Liver (tissue), 9 donors: ENCODE results near the gene EVC. TPM values are rescaled to one million over a fixed set of nuclear protein-coding genes. Genes with fewer than 3 reads are reported as not detected.

Experiments
- DNase-seq: peaks from one replicate; pipeline ENCODE4 v3.0.0-alpha.2; 2017; ENCODE audit warnings: low spot score
- H3K27ac ChIP-seq, 2 donors: one replicate each; pipeline ENCODE4 v1.7.0; 2013; ENCODE audit warnings: inconsistent platforms in 2 of 2, low read length in 2 of 2, control low read depth in 1 of 2, low read depth in 1 of 2, mild to moderate bottlenecking in 1 of 2
- H3K27me3 ChIP-seq, 4 donors: one replicate each; pipeline versions ENCODE4 v1.6.1 to v1.7.0; 2013; ENCODE audit warnings: low read length in 3 of 4, inconsistent platforms in 1 of 4, mild to moderate bottlenecking in 1 of 4, moderate library complexity in 1 of 4; ENCODE audit not compliant: control insufficient read depth in 4 of 4, insufficient read depth in 4 of 4
- H3K36me3 ChIP-seq, 4 donors: one replicate each; pipeline versions ENCODE4 v1.6.1 to v1.7.0; 2013; ENCODE audit warnings: low read length in 3 of 4, mild to moderate bottlenecking in 3 of 4, low read depth in 1 of 4, moderate library complexity in 1 of 4; ENCODE audit not compliant: control insufficient read depth in 4 of 4, insufficient read depth in 3 of 4
- H3K4me1 ChIP-seq, 4 donors: one replicate each; pipeline versions ENCODE4 v1.6.1 to v1.7.0; 2013; ENCODE audit warnings: low read length in 3 of 4, mild to moderate bottlenecking in 3 of 4, moderate library complexity in 1 of 4; ENCODE audit not compliant: control insufficient read depth in 4 of 4, insufficient read depth in 4 of 4
- H3K4me3 ChIP-seq, 3 donors: one replicate each; pipeline versions ENCODE4 v1.6.1 to v1.7.0; 2013; ENCODE audit warnings: low read length in 3 of 3, control low read depth in 1 of 3, low read depth in 1 of 3, mild to moderate bottlenecking in 1 of 3
- H3K9ac ChIP-seq, 2 donors: one replicate each; pipeline ENCODE4 v1.7.0; 2013; ENCODE audit warnings: low read length in 2 of 2, mild to moderate bottlenecking in 2 of 2, moderate library complexity in 2 of 2, control low read depth in 1 of 2, low read depth in 1 of 2
- H3K9me3 ChIP-seq, 4 donors: one replicate each; pipeline versions ENCODE4 v1.6.1 to v1.7.0; 2013; ENCODE audit warnings: low read length in 3 of 4; ENCODE audit not compliant: control insufficient read depth in 4 of 4
- ATF3 ChIP-seq: IDR thresholded peaks from 2 replicates; pipeline ENCODE4 v1.6.1; 2016; ENCODE audit warnings: antibody characterized with exemption
- FOXA1 ChIP-seq: IDR thresholded peaks from 2 replicates; pipeline ENCODE4 v1.6.1; 2016; ENCODE audit warnings: antibody characterized with exemption
- FOXA2 ChIP-seq: IDR thresholded peaks from 2 replicates; pipeline ENCODE4 v1.6.1; 2016; ENCODE audit warnings: antibody characterized with exemption
- GABPA ChIP-seq, 2 donors: IDR thresholded peaks in 1 of 2; conservative IDR thresholded peaks in 1 of 2; 2 replicates each; pipeline ENCODE4 v1.6.1; 2016; ENCODE audit warnings: antibody characterized with exemption in 2 of 2, mild to moderate bottlenecking in 1 of 2, moderate library complexity in 1 of 2
- HNF4A ChIP-seq, 2 donors: conservative IDR thresholded peaks; 2 replicates each; pipeline ENCODE4 v1.6.1; 2016; ENCODE audit warnings: antibody characterized with exemption in 2 of 2, mild to moderate bottlenecking in 2 of 2
- HNF4G ChIP-seq: IDR thresholded peaks from 2 replicates; pipeline ENCODE4 v1.6.1; 2016; ENCODE audit warnings: antibody characterized with exemption
- JUND ChIP-seq, 2 donors: IDR thresholded peaks; 2 replicates each; pipeline ENCODE4 v1.6.1; 2016; ENCODE audit warnings: antibody characterized with exemption in 2 of 2
- RAD21 ChIP-seq, 2 donors: IDR thresholded peaks; 2 replicates each; pipeline ENCODE4 v1.6.1; 2016; ENCODE audit warnings: antibody characterized with exemption in 2 of 2, mild to moderate bottlenecking in 2 of 2
- REST ChIP-seq: IDR thresholded peaks from 2 replicates; pipeline ENCODE4 v1.6.1; 2016; ENCODE audit warnings: antibody characterized with exemption, mild to moderate bottlenecking
- RXRA ChIP-seq, 2 donors: IDR thresholded peaks; 2 replicates each; pipeline ENCODE4 v1.6.1; 2017 to 2018; ENCODE audit warnings: antibody characterized with exemption in 2 of 2, mild to moderate bottlenecking in 1 of 2
- SP1 ChIP-seq: IDR thresholded peaks from 2 replicates; pipeline ENCODE4 v1.6.1; 2018; ENCODE audit warnings: antibody characterized with exemption, mild to moderate bottlenecking
- TAF1 ChIP-seq: conservative IDR thresholded peaks from 2 replicates; pipeline ENCODE4 v1.6.1; 2016; ENCODE audit warnings: antibody characterized with exemption, mild to moderate bottlenecking
- YY1 ChIP-seq: IDR thresholded peaks from 2 replicates; pipeline ENCODE4 v1.6.1; 2016; ENCODE audit warnings: antibody characterized with exemption, mild to moderate bottlenecking
- WGBS: extraction: QIAGEN DNeasy Blood & Tissue Kit; methylation state at CpG from one replicate; pipeline ENCODE4 v1.1.7; 2013; 5-methylcytosine and 5-hydroxymethylcytosine counted together
- polyA plus RNA-seq, 2 donors: library from polyadenylated mRNA; stranded (reverse) in 1 of 2; unstranded in 1 of 2; fragments of 200-250 nt in 1 of 2; fragments of >200 nt in 1 of 2; fragmentation: Nextera tagmentation in 1 of 2; extraction: Ambion mirVana in 1 of 2; gene quantifications; one replicate each; pipeline versions ENCODE4 v1.2.1 to v1.2.3, GENCODE V29; 2013 to 2015
- total RNA-seq, 2 donors: library from RNA; depleted of rRNA; stranded (reverse); fragments of >200 nt; gene quantifications; one replicate each; pipeline ENCODE4 v1.2.3, GENCODE V29; 2014
- TF ChIP-seq, protein P1 (sequence below): IDR thresholded peaks from 2 replicates; pipeline ENCODE4 v1.6.1; 2016; ENCODE audit warnings: antibody characterized with exemption
- donor health status: healthy.
- donor health status: healthy.
- donor health status: healthy.
- donor health status: healthy.
- donor health status: healthy.

EVC gene
- total and polyA plus RNA-seq, 4 donors, result 0.76 to 10.9 (median 3.2) TPM

DNA sequence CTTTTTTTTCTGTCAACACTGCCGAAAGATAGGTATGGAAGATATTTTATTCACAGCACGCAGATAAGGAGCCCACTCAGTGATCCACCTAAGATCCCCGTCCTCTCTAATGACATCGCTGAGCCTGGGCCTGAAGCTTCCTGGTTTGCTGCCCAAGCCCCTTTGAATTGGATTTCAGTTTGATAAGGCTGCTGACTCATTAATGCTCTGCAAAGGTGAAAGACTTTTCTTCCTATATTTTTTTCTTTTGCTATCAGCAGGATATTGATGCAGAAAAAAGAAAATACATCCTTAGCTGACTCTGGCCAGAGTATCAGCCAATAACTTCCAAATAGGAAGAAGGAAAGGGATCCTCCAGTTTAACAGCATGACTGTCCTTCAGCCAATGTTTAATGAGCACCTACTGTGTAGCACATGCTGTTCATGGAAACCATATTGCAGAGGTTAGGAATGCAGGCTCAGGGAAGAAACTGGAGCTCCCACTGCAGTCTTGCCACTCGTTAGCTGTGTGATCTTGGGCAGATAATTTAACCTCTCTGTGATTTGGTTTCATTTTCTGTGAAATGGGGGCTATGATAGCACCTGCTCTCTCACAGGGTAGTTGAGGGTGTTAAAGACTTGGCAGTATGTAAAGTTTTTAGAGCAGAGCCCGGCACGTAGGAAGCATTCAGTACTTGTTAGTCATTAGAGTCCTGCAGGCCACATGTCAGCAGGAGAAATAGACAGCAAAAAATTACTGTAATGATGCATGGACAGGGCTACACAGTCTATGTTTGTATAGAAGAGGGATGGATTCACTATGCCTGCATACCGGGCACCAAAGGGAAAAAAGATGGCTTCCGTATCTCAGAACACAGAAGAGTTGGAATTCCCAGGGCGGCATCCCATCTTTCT, 39.3 kb downstream of the EVC start:
- Histone ChIP-seq H3K4me1 (no peaks in the 10 kb centered on the region), H3K27ac (no peak overlapping the region), H3K27me3 (peaks cover 0 to 3% (median 0%) of the 10 kb centered on the region in 4 donors), H3K9ac (no peak overlapping the region), H3K9me3 (no peaks in the 10 kb centered on the region), H3K36me3 (peaks cover 0 to 15% (median under 1%) of the 10 kb centered on the region in 4 donors), H3K4me3 (no peak overlapping the region)
- DNase-seq, result no peak
- no peak for TF ChIP-seq TAF1
- no peak for TF ChIP-seq REST
- TF ChIP-seq, protein P1, sequence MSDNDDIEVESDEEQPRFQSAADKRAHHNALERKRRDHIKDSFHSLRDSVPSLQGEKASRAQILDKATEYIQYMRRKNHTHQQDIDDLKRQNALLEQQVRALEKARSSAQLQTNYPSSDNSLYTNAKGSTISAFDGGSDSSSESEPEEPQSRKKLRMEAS, result no peak
- no peak for TF ChIP-seq HNF4G
- no peak for TF ChIP-seq RXRA (IDR thresholded peaks at IDR 0.05)
- TF ChIP-seq SP1, result no peak
- TF ChIP-seq RAD21 (IDR thresholded peaks at IDR 0.05), result no peak
- WGBS, result 90% methylated on average over 10 of the region's 10 CpGs

DNA sequence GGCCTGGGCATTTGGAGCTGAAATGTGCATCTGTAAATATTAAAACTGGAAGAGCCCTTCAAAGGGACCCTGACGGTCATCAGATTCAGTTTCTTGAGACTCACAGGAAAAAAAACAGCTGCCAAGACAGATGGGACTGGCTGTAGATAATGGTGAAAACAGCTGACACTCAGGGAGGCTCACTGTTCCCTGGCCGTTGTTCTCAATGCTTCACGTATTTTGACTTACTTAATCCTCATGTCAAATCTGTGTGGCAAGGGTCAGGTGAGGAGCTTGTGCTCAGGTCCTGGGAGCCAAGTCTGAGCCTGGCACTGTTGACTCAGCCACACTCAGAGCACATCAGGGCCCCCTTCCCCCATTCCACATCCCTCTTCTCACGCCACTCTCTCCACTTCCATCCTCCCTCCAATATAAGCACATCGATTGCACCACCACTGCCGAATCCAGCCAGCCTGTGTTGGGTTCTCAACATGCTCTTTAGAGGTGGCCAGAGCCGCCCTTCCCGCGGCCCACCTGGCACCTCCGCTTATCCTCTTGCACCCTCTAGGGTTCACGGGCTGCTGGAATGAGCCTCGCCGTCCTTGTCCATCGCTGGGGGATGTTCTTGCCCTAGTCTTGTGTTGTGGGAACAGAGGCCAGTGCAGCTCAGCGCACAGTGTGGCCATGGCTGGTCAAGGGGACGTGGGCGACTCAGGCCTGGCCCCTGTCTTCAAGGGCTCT, 40.1 kb downstream of the EVC start:
- no peak for DNase-seq
- H3K27ac ChIP-seq, result no peak overlapping the region
- peaks cover 0 to 19% (median under 1%) of the 10 kb centered on the region in 4 donors for H3K36me3 ChIP-seq
- H3K9ac ChIP-seq, result no peak overlapping the region
- H3K4me3 ChIP-seq, result no peak overlapping the region
- WGBS, result 83% methylated on average over 17 of the region's 17 CpGs
- H3K27me3 ChIP-seq, result peaks cover 0 to 3% (median 0%) of the 10 kb centered on the region in 4 donors
- TF ChIP-seq TAF1, result no peak
- TF ChIP-seq RAD21 (IDR thresholded peaks at IDR 0.05), result no peak
- TF ChIP-seq, protein P1, result no peak
- TF ChIP-seq ATF3, result no peak
- no peak for TF ChIP-seq FOXA2
- no peak for TF ChIP-seq HNF4G
- no peak for TF ChIP-seq YY1
- TF ChIP-seq JUND (IDR thresholded peaks at IDR 0.05), result no peak
- no peak for TF ChIP-seq FOXA1
- no peak for TF ChIP-seq HNF4A (conservative IDR thresholded peaks at IDR 0.05)
- TF ChIP-seq SP1, result no peak
- no peak for TF ChIP-seq GABPA (IDR thresholded peaks at IDR 0.05 in 1 of 2, conservative IDR thresholded peaks at IDR 0.05 in 1 of 2)
- no peaks in the 10 kb centered on the region for H3K4me1 ChIP-seq
- H3K9me3 ChIP-seq, result no peaks in the 10 kb centered on the region
